ENCODE results near the gene PCDHA3.
"Not testable (repeated sequence)": the region's sequence is repeated elsewhere in the genome, so short reads cannot be mapped to it uniquely, and the experiment has no call there.

PCDHA3 gene

DNA sequence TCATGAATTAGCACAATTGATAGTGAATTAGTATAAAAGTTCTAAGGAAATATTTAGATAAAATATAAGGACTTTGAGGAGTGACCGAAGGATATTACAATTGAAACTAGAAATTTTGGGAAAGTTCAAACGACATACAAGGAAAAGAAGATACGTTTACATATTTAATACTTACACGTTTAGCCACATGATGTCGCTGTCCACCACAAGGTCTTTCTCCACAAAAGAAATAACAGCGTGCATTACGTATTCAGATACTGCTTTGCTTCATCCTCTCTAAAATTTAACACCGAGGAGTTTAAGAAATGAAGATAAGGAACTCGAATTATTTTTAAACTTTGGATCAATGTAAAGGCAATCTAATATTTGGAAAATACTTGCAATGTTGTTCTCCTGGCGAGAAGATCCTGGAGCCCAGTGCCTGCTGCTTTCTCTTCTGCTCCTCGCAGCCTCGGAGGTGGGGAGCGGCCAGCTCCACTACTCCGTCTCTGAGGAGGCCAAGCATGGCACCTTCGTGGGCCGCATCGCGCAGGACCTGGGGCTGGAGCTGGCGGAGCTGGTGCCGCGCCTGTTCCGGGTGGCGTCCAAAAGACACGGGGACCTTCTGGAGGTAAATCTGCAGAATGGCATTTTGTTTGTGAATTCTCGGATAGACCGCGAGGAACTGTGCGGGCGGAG, at the start of gene PCDHA3:
TSS of gene PCDHA3 (plus strand) at position 242 of the 678 bp plus-strand sequence.
- no peak for FAIRE-seq

DNA sequence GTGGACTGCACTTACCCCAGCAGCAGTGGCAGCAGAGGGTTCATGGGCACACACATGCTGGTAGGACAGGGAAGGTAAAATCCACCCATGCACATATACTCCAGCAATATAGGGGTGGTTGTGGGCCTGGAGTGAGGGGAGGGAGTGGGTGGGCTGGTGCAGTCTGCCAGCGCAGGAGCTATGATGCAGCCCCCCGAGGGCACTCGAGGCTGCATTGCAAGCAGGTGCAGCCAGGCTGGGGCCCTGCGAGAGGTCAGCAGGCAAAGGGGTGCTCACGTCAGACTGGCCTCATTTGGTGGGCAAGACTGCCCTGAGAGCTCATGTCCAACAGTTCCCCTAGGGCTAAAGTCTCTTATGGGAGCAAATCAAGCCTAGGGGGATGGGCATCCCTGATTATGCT, 47.3 kb upstream of the PCDHA3 start:
- no peak for FAIRE-seq

DNA sequence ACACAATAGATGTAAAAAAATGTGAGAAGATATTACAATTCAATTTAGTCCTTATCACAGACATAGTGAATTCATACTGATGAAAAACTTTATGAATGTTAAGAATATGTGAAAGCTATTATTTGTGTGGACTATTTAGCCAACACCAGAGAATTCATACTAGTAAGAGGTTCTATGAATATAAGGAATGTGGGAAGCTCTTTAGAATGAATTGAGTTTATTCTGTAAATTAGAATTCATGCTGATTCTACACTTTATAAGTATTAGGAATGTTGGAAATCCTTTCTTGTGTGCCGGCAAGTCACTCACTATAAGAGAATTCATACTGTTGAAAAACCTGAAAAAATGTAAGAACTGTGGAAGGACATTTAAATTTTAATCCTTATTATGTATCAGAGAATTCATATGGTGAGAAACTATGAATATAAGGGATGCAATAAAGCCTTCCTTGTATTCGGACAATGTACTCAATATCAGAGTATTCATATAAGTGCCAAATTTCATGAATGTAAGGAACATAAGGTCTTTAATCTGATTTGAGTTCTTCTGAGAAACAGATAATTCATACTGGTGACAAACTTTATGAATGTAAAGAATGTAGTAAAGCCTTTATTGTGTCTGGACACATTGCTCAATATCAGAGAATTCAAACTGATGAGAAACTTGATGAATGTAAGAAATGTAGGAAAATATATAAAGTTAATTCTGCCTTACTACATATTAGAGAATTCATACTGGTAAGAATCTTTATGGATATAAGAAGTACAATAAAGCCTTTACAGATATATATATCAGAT, 36.5 kb upstream of the PCDHA3 start:
- no peak for FAIRE-seq

DNA sequence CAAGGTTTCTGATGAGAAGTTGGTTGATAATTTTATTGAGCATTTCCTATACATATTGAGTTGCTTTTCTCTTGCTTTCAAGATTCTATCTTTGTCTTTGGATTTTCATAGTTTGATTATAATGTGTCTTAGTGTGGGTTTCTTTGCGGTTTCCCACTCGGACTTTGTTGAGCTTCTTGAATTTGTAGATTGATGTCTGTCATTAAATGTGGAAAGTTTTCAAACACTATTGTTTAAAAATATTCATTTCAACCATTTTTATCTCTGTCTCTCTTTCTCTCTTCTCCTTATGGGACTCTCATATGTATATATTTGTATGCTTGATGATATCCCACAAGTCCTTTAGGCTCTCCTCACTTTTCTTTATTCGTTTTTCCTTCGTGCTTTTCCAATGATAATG, 33.4 kb upstream of the PCDHA3 start:
- FAIRE-seq: no peak

DNA sequence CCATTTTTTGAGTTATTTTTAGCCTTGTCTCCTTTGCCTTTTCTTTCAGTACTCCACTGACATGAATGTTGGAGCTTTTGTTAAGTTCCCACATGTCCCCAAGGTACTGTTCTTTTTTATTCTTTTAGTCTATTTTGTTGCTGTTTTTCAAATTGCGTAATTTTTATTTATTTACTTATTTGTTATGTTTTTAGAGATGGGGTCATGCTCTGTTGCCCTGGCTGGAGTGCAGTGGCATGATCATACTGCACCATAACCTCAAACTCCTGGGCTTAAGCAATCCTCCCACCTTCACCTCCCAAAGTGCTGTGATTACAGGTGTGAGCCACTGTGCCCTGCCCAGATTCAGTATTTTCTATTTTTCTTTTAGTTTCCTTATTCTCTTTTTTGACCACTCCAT, 20.3 kb upstream of the PCDHA3 start:
- FAIRE-seq: no peak

DNA sequence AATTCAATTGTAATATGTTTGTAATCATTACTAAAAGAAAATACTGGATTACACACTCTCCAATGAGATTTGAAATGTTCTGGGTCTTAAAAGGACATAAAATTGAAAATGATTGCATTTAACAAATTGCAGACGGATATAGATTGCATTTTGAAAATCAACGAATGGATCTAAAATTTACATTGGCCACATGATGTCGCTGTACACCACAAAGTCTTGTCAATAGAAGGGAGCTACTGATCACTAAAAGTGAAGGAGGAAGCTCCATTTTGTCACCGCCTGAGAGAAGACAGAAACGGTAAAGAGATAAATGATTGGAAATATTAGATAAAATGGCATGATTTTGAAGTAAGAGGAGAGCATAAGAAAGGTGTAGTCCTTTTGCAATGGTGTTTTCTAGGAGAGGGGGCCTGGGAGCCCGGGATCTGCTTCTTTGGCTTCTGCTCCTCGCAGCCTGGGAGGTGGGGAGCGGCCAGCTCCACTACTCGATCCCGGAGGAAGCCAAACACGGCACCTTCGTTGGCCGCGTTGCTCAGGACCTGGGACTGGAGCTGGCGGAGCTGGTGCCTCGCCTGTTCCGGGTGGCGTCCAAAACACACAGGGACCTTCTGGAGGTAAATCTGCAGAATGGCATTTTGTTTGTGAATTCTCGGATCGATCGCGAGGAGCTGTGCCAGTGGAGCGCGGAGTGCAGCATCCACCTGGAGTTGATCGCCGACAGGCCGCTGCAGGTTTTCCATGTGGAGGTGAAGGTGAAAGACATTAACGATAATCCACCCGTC, 14.8 kb upstream of the PCDHA3 start, which contains the start of gene PCDHA1:
TSS of gene PCDHA1 (plus strand) at position 236 of the 782 bp plus-strand sequence.
- no peak for FAIRE-seq

DNA sequence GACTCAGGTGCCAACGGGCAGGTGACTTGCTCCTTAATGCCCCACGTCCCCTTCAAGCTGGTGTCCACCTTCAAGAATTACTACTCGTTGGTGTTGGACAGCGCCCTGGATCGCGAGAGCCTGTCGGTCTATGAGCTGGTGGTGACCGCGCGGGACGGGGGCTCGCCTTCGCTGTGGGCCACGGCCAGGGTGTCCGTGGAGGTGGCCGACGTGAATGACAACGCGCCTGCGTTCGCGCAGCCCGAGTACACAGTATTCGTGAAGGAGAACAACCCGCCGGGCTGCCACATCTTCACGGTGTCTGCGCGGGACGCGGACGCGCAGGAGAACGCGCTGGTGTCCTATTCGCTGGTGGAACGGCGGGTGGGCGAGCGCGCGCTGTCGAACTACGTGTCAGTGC, 13.4 kb upstream of the PCDHA3 start:
- not testable (repeated sequence) for FAIRE-seq

DNA sequence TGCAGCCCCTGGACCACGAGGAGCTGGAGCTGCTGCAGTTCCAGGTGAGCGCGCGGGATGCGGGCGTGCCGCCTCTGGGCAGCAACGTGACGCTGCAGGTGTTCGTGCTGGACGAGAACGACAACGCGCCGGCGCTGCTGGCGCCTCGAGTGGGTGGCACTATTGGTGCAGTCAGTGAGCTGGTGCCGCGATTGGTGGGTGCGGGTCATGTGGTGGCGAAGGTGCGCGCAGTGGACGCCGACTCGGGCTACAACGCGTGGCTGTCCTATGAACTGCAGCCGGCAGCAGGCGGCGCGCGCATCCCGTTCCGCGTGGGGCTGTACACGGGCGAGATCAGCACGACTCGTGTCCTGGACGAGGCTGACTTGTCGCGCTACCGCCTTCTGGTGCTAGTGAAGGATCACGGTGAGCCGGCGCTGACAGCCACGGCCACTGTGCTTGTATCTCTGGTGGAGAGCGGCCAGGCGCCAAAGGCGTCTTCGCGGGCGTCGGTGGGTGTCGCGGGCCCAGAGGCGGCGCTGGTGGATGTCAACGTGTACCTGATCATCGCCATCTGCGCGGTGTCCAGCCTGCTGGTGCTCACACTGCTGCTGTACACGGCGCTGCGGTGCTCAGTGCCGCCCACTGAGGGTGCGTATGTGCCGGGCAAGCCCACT, 12.9 kb upstream of the PCDHA3 start:
- FAIRE-seq: not testable (repeated sequence)

DNA sequence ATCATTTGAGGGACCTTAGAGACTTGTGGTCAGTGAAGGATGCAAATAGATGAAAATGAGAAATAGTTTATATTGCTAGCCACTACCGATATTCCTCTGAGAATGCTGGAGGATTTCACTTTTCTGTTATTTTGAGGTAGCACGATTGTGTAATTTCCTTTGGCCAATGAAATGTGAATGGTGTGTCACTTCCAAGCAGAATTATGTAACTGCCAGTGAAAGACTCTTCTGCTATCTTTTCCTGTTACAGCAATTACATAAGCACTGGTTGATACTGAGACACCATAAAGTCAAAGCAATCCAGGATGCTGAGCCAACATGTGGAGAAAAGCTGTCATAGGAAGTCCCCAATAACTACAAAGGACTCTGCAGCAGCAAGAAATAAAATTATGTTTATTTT, 9.8 kb upstream of the PCDHA3 start:
- FAIRE-seq: no peak

DNA sequence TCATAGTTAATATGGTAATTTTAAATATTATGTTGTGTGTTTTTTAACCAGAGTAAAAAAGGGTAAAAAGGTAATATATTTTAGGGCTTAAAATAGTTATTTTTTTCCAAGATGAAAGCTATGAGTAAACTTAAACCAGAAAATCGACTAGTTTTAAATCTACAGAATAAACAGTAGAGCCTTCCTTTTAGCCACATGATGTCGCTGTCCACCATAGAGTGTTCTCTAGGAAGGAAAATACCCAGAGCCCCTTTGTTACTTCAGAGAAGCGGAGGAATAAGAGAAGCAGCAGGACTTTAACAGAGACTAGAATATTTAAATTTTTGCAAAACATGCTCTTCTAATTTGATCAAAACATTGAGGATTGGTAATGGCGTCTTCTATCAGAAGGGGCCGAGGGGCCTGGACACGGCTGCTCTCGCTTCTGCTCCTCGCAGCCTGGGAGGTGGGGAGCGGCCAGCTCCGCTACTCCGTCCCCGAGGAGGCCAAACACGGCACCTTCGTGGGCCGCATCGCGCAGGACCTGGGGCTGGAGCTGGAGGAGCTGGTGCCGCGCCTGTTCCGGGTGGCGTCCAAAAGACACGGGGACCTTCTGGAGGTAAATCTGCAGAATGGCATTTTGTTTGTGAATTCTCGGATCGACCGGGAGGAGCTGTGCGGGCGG, 6.1 kb upstream of the PCDHA3 start, which contains the start of gene PCDHA2:
TSS of gene PCDHA2 (plus strand) at position 258 of the 664 bp plus-strand sequence.
- FAIRE-seq: no peak

DNA sequence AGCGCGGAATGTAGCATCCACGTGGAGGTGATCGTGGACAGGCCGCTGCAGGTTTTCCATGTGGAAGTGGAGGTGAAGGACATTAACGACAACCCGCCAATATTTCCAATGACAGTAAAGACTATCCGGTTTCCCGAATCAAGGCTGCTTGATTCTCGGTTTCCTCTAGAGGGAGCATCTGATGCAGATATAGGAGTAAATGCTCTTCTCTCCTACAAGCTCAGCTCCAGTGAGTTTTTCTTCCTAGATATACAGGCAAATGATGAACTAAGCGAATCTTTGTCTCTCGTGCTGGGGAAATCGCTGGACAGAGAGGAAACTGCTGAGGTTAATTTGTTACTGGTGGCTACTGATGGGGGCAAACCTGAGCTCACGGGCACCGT, 5.6 kb upstream of the PCDHA3 start:
- no peak for FAIRE-seq

DNA sequence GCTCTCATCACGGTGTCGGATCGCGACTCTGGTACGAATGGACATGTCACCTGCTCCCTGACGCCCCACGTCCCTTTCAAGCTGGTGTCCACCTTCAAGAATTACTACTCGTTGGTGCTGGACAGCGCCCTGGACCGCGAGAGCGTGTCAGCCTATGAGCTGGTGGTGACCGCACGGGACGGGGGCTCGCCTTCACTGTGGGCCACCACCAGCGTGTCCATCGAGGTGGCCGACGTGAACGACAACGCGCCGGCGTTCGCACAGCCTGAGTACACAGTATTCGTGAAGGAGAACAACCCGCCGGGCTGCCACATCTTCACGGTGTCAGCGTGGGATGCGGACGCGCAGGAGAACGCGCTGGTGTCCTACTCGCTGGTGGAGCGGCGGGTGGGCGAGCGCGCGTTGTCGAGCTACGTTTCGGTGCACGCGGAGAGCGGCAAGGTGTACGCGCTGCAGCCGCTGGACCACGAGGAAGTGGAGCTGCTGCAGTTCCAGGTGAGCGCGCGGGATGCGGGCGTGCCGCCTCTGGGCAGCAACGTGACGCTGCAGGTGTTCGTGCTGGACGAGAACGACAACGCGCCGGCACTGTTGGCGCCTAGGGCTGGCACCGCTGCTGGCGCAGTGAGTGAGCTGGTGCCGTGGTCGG, 4.7 kb upstream of the PCDHA3 start:
- FAIRE-seq: not testable (repeated sequence)

DNA sequence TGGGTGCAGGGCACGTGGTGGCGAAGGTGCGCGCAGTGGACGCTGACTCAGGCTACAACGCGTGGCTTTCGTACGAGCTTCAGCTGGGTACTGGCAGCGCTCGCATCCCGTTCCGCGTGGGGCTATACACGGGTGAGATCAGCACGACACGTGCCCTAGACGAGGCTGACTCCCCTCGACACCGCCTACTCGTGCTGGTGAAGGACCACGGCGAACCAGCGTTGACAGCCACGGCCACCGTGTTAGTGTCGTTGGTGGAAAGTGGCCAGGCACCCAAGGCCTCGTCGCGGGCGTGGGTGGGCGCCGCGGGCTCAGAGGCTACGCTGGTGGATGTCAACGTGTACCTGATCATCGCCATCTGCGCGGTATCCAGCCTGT, 4.2 kb upstream of the PCDHA3 start:
- FAIRE-seq: no peak

DNA sequence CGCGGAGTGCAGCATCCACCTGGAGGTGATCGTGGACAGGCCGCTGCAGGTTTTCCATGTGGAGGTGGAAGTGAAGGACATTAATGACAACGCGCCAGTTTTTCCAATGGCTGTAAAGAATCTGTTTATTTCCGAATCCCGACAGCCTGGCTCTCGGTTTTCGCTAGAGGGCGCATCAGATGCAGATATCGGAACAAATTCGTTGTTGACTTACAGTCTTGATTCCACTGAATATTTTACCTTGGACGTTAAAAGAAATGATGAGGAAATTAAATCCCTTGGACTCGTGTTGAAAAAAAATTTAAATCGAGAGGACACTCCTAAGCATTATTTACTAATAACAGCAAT, 611 bp downstream of the PCDHA3 start:
- no peak for FAIRE-seq

DNA sequence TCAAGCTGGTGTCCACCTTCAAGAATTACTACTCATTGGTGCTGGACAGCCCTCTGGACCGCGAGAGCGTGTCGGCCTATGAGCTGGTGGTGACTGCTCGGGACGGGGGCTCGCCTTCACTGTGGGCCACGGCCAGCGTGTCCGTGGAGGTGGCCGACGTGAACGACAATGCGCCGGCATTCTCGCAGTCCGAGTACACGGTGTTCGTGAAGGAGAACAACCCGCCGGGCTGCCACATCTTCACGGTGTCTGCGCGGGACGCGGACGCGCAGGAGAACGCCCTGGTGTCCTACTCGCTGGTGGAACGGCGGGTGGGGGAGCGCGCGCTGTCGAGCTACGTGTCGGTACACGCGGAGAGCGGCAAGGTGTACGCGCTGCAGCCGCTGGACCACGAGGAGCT, 1.5 kb downstream of the PCDHA3 start:
- not testable (repeated sequence) for FAIRE-seq

DNA sequence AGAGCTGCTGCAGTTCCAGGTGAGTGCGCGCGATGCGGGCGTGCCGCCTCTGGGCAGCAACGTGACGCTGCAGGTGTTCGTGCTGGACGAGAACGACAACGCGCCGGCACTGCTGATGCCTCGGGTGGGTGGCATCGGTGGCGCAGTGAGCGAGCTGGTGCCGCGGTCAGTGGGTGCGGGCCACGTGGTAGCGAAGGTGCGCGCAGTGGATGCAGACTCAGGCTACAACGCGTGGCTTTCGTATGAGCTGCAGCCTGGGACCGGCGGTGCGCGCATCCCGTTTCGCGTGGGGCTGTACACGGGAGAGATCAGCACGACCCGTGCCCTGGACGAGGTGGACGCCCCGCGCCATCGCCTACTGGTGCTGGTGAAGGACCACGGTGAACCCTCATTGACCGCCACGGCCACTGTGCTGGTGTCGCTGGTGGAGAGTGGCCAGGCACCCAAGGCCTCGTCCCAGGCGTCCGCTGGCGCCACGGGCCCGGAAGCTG, 2.0 kb downstream of the PCDHA3 start:
- FAIRE-seq: no peak

DNA sequence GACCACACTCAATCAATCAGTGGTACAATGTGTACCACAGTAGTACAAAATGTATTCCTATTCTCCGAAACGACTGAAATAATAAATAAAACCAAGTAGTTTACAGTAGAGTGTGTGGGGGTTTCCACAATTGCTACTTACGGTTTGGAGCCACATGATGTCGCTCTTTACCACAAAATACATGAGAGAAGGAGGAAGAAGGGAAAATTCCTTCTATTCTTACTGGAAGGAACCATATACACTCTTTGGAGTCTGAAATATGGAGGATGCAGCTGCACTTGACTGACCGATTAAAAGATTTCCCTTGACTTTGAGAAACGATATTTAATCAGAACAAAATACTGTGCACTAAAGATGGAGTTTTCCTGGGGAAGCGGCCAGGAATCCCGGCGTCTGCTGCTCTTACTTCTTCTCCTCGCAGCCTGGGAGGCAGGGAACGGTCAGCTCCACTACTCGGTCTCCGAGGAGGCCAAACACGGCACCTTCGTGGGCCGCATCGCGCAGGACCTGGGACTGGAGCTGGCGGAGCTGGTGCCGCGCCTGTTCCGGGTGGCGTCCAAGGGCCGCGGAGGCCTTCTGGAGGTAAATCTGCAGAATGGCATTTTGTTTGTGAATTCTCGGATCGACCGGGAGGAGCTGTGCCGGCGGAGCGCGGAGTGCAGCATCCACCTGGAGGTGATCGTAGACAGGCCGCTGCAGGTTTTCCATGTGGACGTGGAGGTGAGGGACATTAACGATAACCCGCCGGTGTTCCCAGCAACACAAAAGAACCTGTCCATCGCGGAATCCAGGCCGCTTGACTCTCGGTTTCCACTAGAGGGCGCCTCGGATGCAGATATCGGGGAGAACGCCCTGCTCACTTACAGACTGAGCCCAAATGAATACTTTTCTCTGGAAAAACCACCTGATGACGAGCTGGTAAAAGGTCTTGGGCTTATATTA, 6.2 kb downstream of the PCDHA3 start, which contains the start of gene PCDHA4:
TSS of gene PCDHA4 (plus strand) at position 235 of the 942 bp plus-strand sequence.
- FAIRE-seq: no peak

DNA sequence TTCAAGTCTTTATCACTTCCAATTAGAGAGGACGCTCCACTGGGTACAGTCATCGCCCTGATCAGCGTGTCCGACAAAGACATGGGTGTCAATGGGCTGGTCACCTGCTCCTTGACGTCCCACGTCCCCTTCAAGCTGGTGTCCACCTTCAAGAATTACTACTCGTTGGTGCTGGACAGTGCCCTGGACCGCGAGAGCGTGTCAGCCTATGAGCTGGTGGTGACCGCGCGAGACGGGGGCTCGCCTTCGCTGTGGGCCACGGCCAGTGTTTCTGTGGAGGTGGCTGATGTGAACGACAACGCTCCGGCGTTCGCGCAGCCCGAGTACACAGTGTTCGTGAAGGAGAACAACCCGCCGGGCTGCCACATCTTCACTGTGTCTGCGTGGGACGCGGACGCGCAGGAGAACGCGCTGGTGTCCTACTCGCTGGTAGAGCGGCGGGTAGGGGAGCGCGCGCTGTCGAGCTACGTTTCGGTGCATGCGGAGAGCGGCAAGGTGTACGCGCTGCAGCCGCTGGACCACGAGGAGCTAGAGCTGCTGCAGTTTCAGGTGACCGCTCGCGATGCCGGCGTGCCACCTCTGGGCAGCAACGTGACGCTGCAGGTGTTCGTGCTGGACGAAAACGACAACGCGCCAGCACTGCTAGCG, 7.5 kb downstream of the PCDHA3 start:
- not testable (repeated sequence) for FAIRE-seq

DNA sequence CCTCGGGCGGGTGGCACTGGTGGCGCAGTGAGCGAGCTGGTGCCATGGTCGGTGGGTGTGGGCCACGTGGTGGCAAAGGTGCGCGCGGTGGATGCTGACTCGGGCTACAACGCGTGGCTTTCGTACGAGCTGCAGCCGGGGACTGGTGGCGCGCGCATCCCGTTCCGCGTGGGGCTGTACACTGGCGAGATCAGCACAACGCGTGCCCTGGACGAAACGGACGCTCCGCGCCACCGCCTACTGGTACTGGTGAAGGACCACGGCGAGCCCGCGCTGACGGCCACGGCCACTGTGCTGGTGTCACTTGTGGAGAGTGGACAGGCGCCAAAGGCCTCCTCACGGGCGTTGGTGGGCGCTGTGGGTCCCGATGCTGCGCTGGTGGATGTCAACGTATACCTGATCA, 8.0 kb downstream of the PCDHA3 start:
- no peak for FAIRE-seq

Data from colon (tissue), 2 donors.